Measurements from ENCODE around the gene SLC22A2. TPM values are rescaled to one million over a fixed set of nuclear protein-coding genes. Genes with fewer than 3 reads are reported as not detected.

Gene SLC22A2
- total RNA-seq, 2 donors from 2014 or later = not detected

- Mint-ChIP-seq H3K36me3 (no peaks in the 10 kb centered on the region), H3K9me3 (peaks cover 0 to 2% of the 10 kb centered on the region in 2 donors), H3K27ac (no peak overlapping the region)
- DNase-seq (ENCODE audit: low spot score in 2 of 2) = no peak
- no peak for ATAC-seq
These were observed 88.5 kb downstream of the SLC22A2 start for GRCh38 chr6:160170018-160170680.

GRCh38 chr6:160167604-160168399, 90.8 kb downstream of the SLC22A2 start:
- no peak for ATAC-seq
- H3K36me3 Mint-ChIP-seq = no peaks in the 10 kb centered on the region
- H3K9me3 Mint-ChIP-seq = peaks cover 0 to 4% of the 10 kb centered on the region in 2 donors
- no peak overlapping the region for H3K27ac Mint-ChIP-seq
- DNase-seq (ENCODE audit: low spot score in 2 of 2) = no peak

Other genes starting within 250 kb of the SLC22A2 start
- gene SLC22A1, start 137.0 kb downstream of the SLC22A2 start, total RNA-seq = 1 to 10 TPM in 1 of 2 donors, not detected in 1; 1.2 TPM
- not detected for gene SLC22A3, start 89.6 kb upstream of the SLC22A2 start, total RNA-seq